ENCODE measurements around the gene NME8. TPM values are rescaled to one million over a fixed set of nuclear protein-coding genes. Genes with fewer than 3 reads are reported as not detected.

NME8 gene
- total RNA-seq, 1 experiment from 2014 or later: not detected

GRCh38 chr7:37918526-37918925 is 70.1 kb downstream of the NME8 start:
- BruUV-seq (replicated peaks): no TSS peak
- no peaks in the 10 kb centered on the region for H3K9me3 ChIP-seq (ENCODE audit: low read depth, low read length, poor library complexity, severe bottlenecking)
- ChIA-PET POLR2A (ENCODE audit: low non-redundant PET) (no interaction called here), CTCF (no interaction called here)
- no peak overlapping the region for H3K4me3 ChIP-seq (ENCODE audit: low read depth, low read length, poor library complexity, severe bottlenecking)
- no peak for TF ChIP-seq EZH2 (IDR thresholded peaks at IDR 0.05; ENCODE audit: borderline replicate concordance, low read depth, low read length, poor library complexity, severe bottlenecking)
- TF ChIP-seq, protein P1, sequence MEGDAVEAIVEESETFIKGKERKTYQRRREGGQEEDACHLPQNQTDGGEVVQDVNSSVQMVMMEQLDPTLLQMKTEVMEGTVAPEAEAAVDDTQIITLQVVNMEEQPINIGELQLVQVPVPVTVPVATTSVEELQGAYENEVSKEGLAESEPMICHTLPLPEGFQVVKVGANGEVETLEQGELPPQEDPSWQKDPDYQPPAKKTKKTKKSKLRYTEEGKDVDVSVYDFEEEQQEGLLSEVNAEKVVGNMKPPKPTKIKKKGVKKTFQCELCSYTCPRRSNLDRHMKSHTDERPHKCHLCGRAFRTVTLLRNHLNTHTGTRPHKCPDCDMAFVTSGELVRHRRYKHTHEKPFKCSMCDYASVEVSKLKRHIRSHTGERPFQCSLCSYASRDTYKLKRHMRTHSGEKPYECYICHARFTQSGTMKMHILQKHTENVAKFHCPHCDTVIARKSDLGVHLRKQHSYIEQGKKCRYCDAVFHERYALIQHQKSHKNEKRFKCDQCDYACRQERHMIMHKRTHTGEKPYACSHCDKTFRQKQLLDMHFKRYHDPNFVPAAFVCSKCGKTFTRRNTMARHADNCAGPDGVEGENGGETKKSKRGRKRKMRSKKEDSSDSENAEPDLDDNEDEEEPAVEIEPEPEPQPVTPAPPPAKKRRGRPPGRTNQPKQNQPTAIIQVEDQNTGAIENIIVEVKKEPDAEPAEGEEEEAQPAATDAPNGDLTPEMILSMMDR (conservative IDR thresholded peaks at IDR 0.05; ENCODE audit: low read depth, low read length): peak; percentile 38
- H3K4me1 ChIP-seq (ENCODE audit: insufficient read depth, low read length, poor library complexity, severe bottlenecking): peaks cover 21% of the 10 kb centered on the region
- peaks cover 38% of the 10 kb centered on the region for H3K27me3 ChIP-seq (replicated peaks; ENCODE audit: insufficient read depth, low read depth, low read length, poor library complexity)
- H3K27ac ChIP-seq (ENCODE audit: low read depth, low read length, poor library complexity, severe bottlenecking): no peak overlapping the region
- no peaks in the 10 kb centered on the region for H3K36me3 ChIP-seq (ENCODE audit: insufficient read depth, low read length, poor library complexity, severe bottlenecking)
- intact Hi-C loops (cut with micrococcal nuclease; ENCODE audit: unreplicated experiment): loop anchor here (5.0 kb wide), 1 partner anchor 184 kb away; no protein-coding TSS in a partner anchor
- DNase-seq (ENCODE audit: low spot score): no peak

DNA sequence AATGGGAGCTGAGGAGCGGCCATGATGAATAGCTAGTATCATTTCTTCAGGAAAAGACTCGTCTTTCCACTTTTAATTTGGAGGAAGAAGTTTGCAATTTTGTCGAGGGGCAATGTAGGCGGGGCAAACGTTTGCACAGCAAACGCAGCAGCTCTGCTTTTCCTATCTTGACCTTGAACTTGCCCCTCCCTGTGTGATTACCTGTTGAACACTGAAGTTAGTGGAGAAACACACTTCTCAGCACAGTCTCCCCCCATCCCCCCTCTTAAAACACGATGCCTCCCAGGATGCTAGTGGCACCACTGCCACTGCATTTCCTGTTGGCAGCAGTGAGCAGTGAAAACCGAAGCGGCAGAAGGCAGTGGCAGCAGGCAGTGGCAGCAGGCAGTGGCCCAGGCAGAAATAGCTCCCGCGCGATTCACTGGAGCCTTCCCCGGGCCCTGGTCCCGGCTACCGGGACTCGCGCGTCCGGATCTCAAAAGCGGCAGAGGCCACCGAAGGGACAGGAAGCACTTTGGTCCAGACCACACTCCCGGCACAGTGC is 72.0 kb downstream of the NME8 start, which contains the start of gene EPDR1:
TSS of gene EPDR1 (plus strand) at position 336 of the 544 bp plus-strand sequence. CDS start 300 bp downstream, outside the sequence.
- peaks cover 21% of the 10 kb centered on the region for H3K4me1 ChIP-seq (ENCODE audit: insufficient read depth, low read length, poor library complexity, severe bottlenecking)
- no peaks in the 10 kb centered on the region for H3K36me3 ChIP-seq (ENCODE audit: insufficient read depth, low read length, poor library complexity, severe bottlenecking)
- BruUV-seq (replicated peaks): no TSS peak
- ChIA-PET POLR2A (ENCODE audit: low non-redundant PET) (no interaction called here), CTCF (no interaction called here)
- TF ChIP-seq EZH2 (IDR thresholded peaks at IDR 0.05; ENCODE audit: borderline replicate concordance, low read depth, low read length, poor library complexity, severe bottlenecking): no peak
- TF ChIP-seq, protein P1 (conservative IDR thresholded peaks at IDR 0.05; ENCODE audit: low read depth, low read length): peak; percentile 45
- H3K9me3 ChIP-seq (ENCODE audit: low read depth, low read length, poor library complexity, severe bottlenecking): no peaks in the 10 kb centered on the region
- peaks cover 28% of the 10 kb centered on the region for H3K27me3 ChIP-seq (replicated peaks; ENCODE audit: insufficient read depth, low read depth, low read length, poor library complexity)
- intact Hi-C loops (cut with micrococcal nuclease; ENCODE audit: unreplicated experiment): loop anchor here (5.0 kb wide), 1 partner anchor 297 kb away; no protein-coding TSS in a partner anchor
- peak within 1 kb of the TSS; percentile 81 for H3K27ac ChIP-seq (ENCODE audit: low read depth, low read length, poor library complexity, severe bottlenecking)
- peak; percentile 88 for DNase-seq (ENCODE audit: low spot score)
- peak within 1 kb of the TSS; percentile 79 for H3K4me3 ChIP-seq (ENCODE audit: low read depth, low read length, poor library complexity, severe bottlenecking)

DNA sequence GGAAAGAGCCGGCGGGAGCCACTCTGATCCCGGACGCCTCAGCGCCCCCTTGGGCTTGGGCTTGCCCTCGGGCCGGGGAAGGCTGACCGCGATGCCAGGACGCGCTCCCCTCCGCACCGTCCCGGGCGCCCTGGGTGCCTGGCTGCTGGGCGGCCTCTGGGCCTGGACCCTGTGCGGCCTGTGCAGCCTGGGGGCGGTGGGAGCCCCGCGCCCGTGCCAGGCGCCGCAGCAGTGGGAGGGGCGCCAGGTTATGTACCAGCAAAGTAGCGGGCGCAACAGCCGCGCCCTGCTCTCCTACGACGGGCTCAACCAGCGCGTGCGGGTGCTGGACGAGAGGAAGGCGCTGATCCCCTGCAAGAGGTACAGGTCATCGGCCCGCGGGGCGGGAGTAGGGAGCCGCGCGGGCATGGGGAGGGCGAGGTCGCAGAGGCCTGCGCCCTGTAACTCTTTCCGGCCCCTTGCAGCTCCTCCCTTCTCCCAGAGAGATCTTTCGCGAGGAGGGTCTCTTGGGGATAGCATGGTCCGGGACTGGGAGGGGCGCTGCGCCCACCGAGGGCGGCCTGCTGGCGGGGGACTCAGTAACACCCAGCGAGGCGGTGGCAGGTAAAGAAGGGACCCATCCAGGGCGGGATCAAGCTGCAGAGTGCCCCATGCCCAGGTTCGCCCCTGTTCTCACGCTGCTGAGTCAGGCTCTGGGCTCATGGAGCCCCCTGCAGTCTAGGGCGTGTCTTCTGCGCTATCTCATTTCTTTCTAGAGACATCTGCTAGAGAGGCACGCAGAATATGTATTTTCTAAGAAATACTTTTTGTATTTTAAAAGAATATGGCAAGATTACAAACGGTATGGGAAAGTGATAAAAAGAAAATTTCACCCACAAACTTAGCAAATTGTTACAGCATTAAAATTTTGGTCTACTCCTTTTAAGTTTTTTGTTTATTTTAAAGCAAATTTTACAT is 72.7 kb downstream of the NME8 start:
- H3K27ac ChIP-seq (ENCODE audit: low read depth, low read length, poor library complexity, severe bottlenecking): peak overlapping the region; percentile 81
- no peaks in the 10 kb centered on the region for H3K36me3 ChIP-seq (ENCODE audit: insufficient read depth, low read length, poor library complexity, severe bottlenecking)
- H3K4me1 ChIP-seq (ENCODE audit: insufficient read depth, low read length, poor library complexity, severe bottlenecking): peaks cover 16% of the 10 kb centered on the region
- no TSS peak for BruUV-seq (replicated peaks)
- peak overlapping the region; percentile 79 for H3K4me3 ChIP-seq (ENCODE audit: low read depth, low read length, poor library complexity, severe bottlenecking)
- H3K27me3 ChIP-seq (replicated peaks; ENCODE audit: insufficient read depth, low read depth, low read length, poor library complexity): peaks cover 20% of the 10 kb centered on the region
- TF ChIP-seq, protein P1 (conservative IDR thresholded peaks at IDR 0.05; ENCODE audit: low read depth, low read length): peak; percentile 29
- TF ChIP-seq EZH2 (IDR thresholded peaks at IDR 0.05; ENCODE audit: borderline replicate concordance, low read depth, low read length, poor library complexity, severe bottlenecking): no peak
- no peaks in the 10 kb centered on the region for H3K9me3 ChIP-seq (ENCODE audit: low read depth, low read length, poor library complexity, severe bottlenecking)
- ChIA-PET CTCF (no interaction called here), POLR2A (ENCODE audit: low non-redundant PET) (no interaction called here)
- peak; percentile 77 for DNase-seq (ENCODE audit: low spot score)
- intact Hi-C loops (cut with micrococcal nuclease; ENCODE audit: unreplicated experiment): loop anchor here (5.0 kb wide), 1 partner anchor 296 kb away; no protein-coding TSS in a partner anchor
